ENCODE measurements around the gene SLC22A6.

Gene SLC22A6

GRCh38 chr11:63019506-63019905, 34.7 kb upstream of the SLC22A6 start:
- no peak for DNase-seq (ENCODE audit: low read depth)
- H3K4me3 ChIP-seq (ENCODE audit: control insufficient read depth, low read depth, low read length), result no peak overlapping the region
- TF ChIP-seq, protein P1, sequence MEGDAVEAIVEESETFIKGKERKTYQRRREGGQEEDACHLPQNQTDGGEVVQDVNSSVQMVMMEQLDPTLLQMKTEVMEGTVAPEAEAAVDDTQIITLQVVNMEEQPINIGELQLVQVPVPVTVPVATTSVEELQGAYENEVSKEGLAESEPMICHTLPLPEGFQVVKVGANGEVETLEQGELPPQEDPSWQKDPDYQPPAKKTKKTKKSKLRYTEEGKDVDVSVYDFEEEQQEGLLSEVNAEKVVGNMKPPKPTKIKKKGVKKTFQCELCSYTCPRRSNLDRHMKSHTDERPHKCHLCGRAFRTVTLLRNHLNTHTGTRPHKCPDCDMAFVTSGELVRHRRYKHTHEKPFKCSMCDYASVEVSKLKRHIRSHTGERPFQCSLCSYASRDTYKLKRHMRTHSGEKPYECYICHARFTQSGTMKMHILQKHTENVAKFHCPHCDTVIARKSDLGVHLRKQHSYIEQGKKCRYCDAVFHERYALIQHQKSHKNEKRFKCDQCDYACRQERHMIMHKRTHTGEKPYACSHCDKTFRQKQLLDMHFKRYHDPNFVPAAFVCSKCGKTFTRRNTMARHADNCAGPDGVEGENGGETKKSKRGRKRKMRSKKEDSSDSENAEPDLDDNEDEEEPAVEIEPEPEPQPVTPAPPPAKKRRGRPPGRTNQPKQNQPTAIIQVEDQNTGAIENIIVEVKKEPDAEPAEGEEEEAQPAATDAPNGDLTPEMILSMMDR (IDR thresholded peaks at IDR 0.05; ENCODE audit: control insufficient read depth, insufficient read depth, low read depth, low read length, missing control alignments), result no peak

DNA sequence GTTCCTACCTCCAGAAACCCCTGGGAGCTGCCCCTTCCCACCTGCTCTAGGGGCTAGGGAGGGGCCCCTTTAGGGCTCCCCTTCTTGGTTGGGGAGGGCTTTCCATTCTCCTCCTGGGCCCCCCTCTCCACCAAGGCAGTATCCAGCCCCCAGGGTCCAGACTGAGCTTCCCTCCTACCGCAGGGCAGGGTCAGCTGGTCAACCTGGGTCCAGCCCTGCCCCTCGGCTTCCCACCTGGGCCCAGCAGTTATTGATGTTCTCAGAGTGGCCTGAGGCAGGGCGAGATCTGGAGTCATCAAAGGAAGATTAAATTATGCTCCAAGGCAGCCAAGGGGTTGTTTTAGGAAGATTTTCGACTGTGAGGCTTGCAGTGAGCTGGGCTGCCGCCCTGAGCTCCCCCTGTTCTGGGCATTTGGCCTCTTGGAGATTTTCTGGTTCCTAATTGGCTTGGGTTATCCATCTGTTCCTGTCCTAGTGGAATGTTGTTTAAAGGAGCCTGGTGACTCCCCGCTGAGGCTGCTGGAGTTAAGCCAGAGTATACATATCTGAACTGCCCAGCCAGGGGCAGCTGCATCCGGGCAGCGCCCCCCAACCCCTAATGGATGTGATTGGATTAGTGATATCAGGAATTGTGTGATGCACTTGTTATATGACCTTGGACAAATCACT, 32.7 kb upstream of the SLC22A6 start:
- DNase-seq (ENCODE audit: low read depth), result no peak
- no peak overlapping the region for H3K4me3 ChIP-seq (ENCODE audit: control insufficient read depth, low read depth, low read length)
- TF ChIP-seq, protein P1 (IDR thresholded peaks at IDR 0.05; ENCODE audit: control insufficient read depth, insufficient read depth, low read depth, low read length, missing control alignments), result no peak

GRCh38 chr11:63015521-63016215, 30.9 kb upstream of the SLC22A6 start, which contains the start of gene SLC22A8:
Gene SLC22A8 (minus strand): TSS chr11:63015841. CDS start chr11:63014958, 883 bp downstream.
- TF ChIP-seq, protein P1 (IDR thresholded peaks at IDR 0.05; ENCODE audit: control insufficient read depth, insufficient read depth, low read depth, low read length, missing control alignments), result no peak
- no peak for DNase-seq (ENCODE audit: low read depth)
- no peak within 1 kb of the TSS for H3K4me3 ChIP-seq (ENCODE audit: control insufficient read depth, low read depth, low read length)

GRCh38 chr11:63014408-63015055, 29.8 kb upstream of the SLC22A6 start:
- TF ChIP-seq, protein P1 (IDR thresholded peaks at IDR 0.05; ENCODE audit: control insufficient read depth, insufficient read depth, low read depth, low read length, missing control alignments), result no peak
- no peak overlapping the region for H3K4me3 ChIP-seq (ENCODE audit: control insufficient read depth, low read depth, low read length)
- no peak for DNase-seq (ENCODE audit: low read depth)

DNA sequence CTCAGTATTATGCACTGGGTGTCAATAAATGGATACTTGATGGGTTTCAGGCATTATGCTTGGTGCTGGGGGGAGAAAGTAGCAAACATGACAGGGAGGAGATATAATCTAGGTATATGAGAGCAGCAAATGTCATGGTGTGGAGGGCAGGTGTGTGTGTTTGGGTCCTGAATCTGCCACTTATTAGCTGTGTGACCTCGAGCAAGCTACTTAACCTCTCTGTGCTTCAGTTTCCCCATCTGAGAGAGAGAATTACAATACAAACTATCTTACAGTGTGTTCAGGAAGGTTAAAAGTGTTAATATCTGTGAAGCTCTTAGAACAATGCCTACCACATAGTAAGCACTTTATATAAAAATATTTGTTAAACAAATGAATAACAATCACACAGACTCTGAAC, 28.1 kb upstream of the SLC22A6 start:
- no peak for DNase-seq (ENCODE audit: low read depth)
- H3K4me3 ChIP-seq (ENCODE audit: control insufficient read depth, low read depth, low read length), result no peak overlapping the region
- TF ChIP-seq, protein P1 (IDR thresholded peaks at IDR 0.05; ENCODE audit: control insufficient read depth, insufficient read depth, low read depth, low read length, missing control alignments), result no peak

DNA sequence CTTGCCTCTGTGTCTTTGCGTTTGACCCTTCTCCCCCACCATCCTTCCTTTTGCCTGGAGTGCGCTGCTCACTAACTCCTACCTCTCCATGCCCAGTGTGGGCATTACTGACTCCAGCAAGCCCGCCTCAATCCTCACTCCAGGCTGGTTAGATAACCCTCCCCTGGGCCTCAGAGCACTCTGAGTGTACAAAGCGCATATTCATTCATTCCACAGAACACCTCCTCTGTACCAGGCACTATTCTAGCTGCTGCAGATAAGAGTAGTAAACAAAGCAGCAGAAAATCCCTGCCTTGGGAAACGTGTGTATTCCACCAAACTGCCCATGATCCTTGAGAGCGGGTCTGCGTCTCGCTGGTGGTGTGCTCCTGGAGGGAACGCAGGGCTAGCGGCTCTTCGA, 27.7 kb upstream of the SLC22A6 start:
- no peak overlapping the region for H3K4me3 ChIP-seq (ENCODE audit: control insufficient read depth, low read depth, low read length)
- DNase-seq (ENCODE audit: low read depth), result no peak
- TF ChIP-seq, protein P1 (IDR thresholded peaks at IDR 0.05; ENCODE audit: control insufficient read depth, insufficient read depth, low read depth, low read length, missing control alignments), result no peak

Measured in AG09309 (cell line).